Liver (tissue), 9 donors: ENCODE measurements around the gene HSPG2. TPM values are rescaled to one million over a fixed set of nuclear protein-coding genes. Genes with fewer than 3 reads are reported as not detected.
"Not testable (repeated sequence)": the region's sequence is repeated elsewhere in the genome, so short reads cannot be mapped to it uniquely, and the experiment has no call there.

Experiments used
- DNase-seq: peaks from one replicate; pipeline ENCODE4 v3.0.0-alpha.2; 2017; ENCODE audit warnings: low spot score
- H3K27ac ChIP-seq, 2 donors: one replicate each; pipeline ENCODE4 v1.7.0; 2013; ENCODE audit warnings: inconsistent platforms in 2 of 2, low read length in 2 of 2, control low read depth in 1 of 2, low read depth in 1 of 2, mild to moderate bottlenecking in 1 of 2
- H3K27me3 ChIP-seq, 4 donors: one replicate each; pipeline versions ENCODE4 v1.6.1 to v1.7.0; 2013; ENCODE audit warnings: low read length in 3 of 4, inconsistent platforms in 1 of 4, mild to moderate bottlenecking in 1 of 4, moderate library complexity in 1 of 4; ENCODE audit not compliant: control insufficient read depth in 4 of 4, insufficient read depth in 4 of 4
- H3K36me3 ChIP-seq, 4 donors: one replicate each; pipeline versions ENCODE4 v1.6.1 to v1.7.0; 2013; ENCODE audit warnings: low read length in 3 of 4, mild to moderate bottlenecking in 3 of 4, low read depth in 1 of 4, moderate library complexity in 1 of 4; ENCODE audit not compliant: control insufficient read depth in 4 of 4, insufficient read depth in 3 of 4
- H3K4me1 ChIP-seq, 4 donors: one replicate each; pipeline versions ENCODE4 v1.6.1 to v1.7.0; 2013; ENCODE audit warnings: low read length in 3 of 4, mild to moderate bottlenecking in 3 of 4, moderate library complexity in 1 of 4; ENCODE audit not compliant: control insufficient read depth in 4 of 4, insufficient read depth in 4 of 4
- H3K4me3 ChIP-seq, 3 donors: one replicate each; pipeline versions ENCODE4 v1.6.1 to v1.7.0; 2013; ENCODE audit warnings: low read length in 3 of 3, control low read depth in 1 of 3, low read depth in 1 of 3, mild to moderate bottlenecking in 1 of 3
- H3K9ac ChIP-seq, 2 donors: one replicate each; pipeline ENCODE4 v1.7.0; 2013; ENCODE audit warnings: low read length in 2 of 2, mild to moderate bottlenecking in 2 of 2, moderate library complexity in 2 of 2, control low read depth in 1 of 2, low read depth in 1 of 2
- H3K9me3 ChIP-seq, 4 donors: one replicate each; pipeline versions ENCODE4 v1.6.1 to v1.7.0; 2013; ENCODE audit warnings: low read length in 3 of 4; ENCODE audit not compliant: control insufficient read depth in 4 of 4
- FOXA2 ChIP-seq: IDR thresholded peaks from 2 replicates; pipeline ENCODE4 v1.6.1; 2016; ENCODE audit warnings: antibody characterized with exemption
- GABPA ChIP-seq, 2 donors: IDR thresholded peaks in 1 of 2; conservative IDR thresholded peaks in 1 of 2; 2 replicates each; pipeline ENCODE4 v1.6.1; 2016; ENCODE audit warnings: antibody characterized with exemption in 2 of 2, mild to moderate bottlenecking in 1 of 2, moderate library complexity in 1 of 2
- JUND ChIP-seq, 2 donors: IDR thresholded peaks; 2 replicates each; pipeline ENCODE4 v1.6.1; 2016; ENCODE audit warnings: antibody characterized with exemption in 2 of 2
- MAX ChIP-seq: IDR thresholded peaks from 2 replicates; pipeline ENCODE4 v1.6.1; 2016; ENCODE audit warnings: antibody characterized with exemption
- NR2F2 ChIP-seq: IDR thresholded peaks from 2 replicates; pipeline ENCODE4 v1.6.1; 2016; ENCODE audit warnings: antibody characterized with exemption
- RAD21 ChIP-seq, 2 donors: IDR thresholded peaks; 2 replicates each; pipeline ENCODE4 v1.6.1; 2016; ENCODE audit warnings: antibody characterized with exemption in 2 of 2, mild to moderate bottlenecking in 2 of 2
- REST ChIP-seq: IDR thresholded peaks from 2 replicates; pipeline ENCODE4 v1.6.1; 2016; ENCODE audit warnings: antibody characterized with exemption, mild to moderate bottlenecking
- TAF1 ChIP-seq: conservative IDR thresholded peaks from 2 replicates; pipeline ENCODE4 v1.6.1; 2016; ENCODE audit warnings: antibody characterized with exemption, mild to moderate bottlenecking
- ZBTB33 ChIP-seq: IDR thresholded peaks from 2 replicates; pipeline ENCODE4 v1.6.1; 2016; ENCODE audit warnings: antibody characterized with exemption
- WGBS: extraction: QIAGEN DNeasy Blood & Tissue Kit; methylation state at CpG from one replicate; pipeline ENCODE4 v1.1.7; 2013; 5-methylcytosine and 5-hydroxymethylcytosine counted together
- polyA plus RNA-seq, 2 donors: library from polyadenylated mRNA; stranded (reverse) in 1 of 2; unstranded in 1 of 2; fragments of 200-250 nt in 1 of 2; fragments of >200 nt in 1 of 2; fragmentation: Nextera tagmentation in 1 of 2; extraction: Ambion mirVana in 1 of 2; gene quantifications; one replicate each; pipeline versions ENCODE4 v1.2.1 to v1.2.3, GENCODE V29; 2013 to 2015
- total RNA-seq, 2 donors: library from RNA; depleted of rRNA; stranded (reverse); fragments of >200 nt; gene quantifications; one replicate each; pipeline ENCODE4 v1.2.3, GENCODE V29; 2014
- donor health status: healthy.
- donor health status: healthy.
- donor health status: healthy.
- donor health status: healthy.
- donor health status: healthy.

Gene HSPG2
- total RNA-seq (10 to 100 TPM; 26.8 to 43.9 TPM), polyA plus RNA-seq (10 to 100 TPM in 1 of 2 donors, 1 to 10 TPM in 1; 5.6 to 21.0 TPM)

GRCh38 chr1:21937034-21937371 lies at the start of gene HSPG2:
Gene HSPG2 (minus strand): TSS chr1:21937310. CDS start chr1:21937217, 93 bp downstream.
- DNase-seq, result no peak
- TF ChIP-seq RAD21 (IDR thresholded peaks at IDR 0.05) (no peak), GABPA (IDR thresholded peaks at IDR 0.05 in 1 of 2, conservative IDR thresholded peaks at IDR 0.05 in 1 of 2) (no peak), REST (no peak), JUND (IDR thresholded peaks at IDR 0.05) (no peak), TAF1 (no peak), FOXA2 (no peak), MAX (no peak), NR2F2 (no peak), ZBTB33 (no peak)
- H3K27ac ChIP-seq, result peak within 1 kb of the TSS; percentile 52 to 59
- peaks cover 0 to 12% (median 6%) of the 10 kb centered on the region in 4 donors for H3K4me1 ChIP-seq
- peak within 1 kb of the TSS in 1 of 2 donors; percentile 58 for H3K9ac ChIP-seq
- no peaks in the 10 kb centered on the region for H3K36me3 ChIP-seq
- under 1% methylated on average over 51 of the region's 52 CpGs for WGBS
- peak within 1 kb of the TSS; percentile 20 to 70 (median 68) for H3K4me3 ChIP-seq
- no peaks in the 10 kb centered on the region for H3K27me3 ChIP-seq
- H3K9me3 ChIP-seq, result no peaks in the 10 kb centered on the region

GRCh38 chr1:21986386-21986785 lies 49.3 kb upstream of the HSPG2 start:
- WGBS, result 90% methylated on average over 10 of the region's 12 CpGs
- DNase-seq, H3K4me3 ChIP-seq, H3K27ac ChIP-seq, H3K27me3 ChIP-seq, H3K4me1 ChIP-seq, H3K36me3 ChIP-seq, H3K9ac ChIP-seq, H3K9me3 ChIP-seq: not testable (repeated sequence)

GRCh38 chr1:21985893-21986292 lies 48.8 kb upstream of the HSPG2 start:
- DNase-seq, result not testable (repeated sequence)
- WGBS, result 48% methylated on average over 4 of the region's 5 CpGs

GRCh38 chr1:21983539-21983938 lies 46.4 kb upstream of the HSPG2 start:
- H3K4me3 ChIP-seq, H3K36me3 ChIP-seq, H3K27me3 ChIP-seq, H3K27ac ChIP-seq, H3K9me3 ChIP-seq, H3K4me1 ChIP-seq, DNase-seq, H3K9ac ChIP-seq: not testable (repeated sequence)
- WGBS, result 82% methylated on average over 12 of the region's 15 CpGs

More at GRCh38 chr1:21985893-21986292, 48.8 kb upstream of the HSPG2 start:
- H3K36me3 ChIP-seq, H3K9me3 ChIP-seq, H3K27me3 ChIP-seq, H3K4me1 ChIP-seq, H3K9ac ChIP-seq, H3K4me3 ChIP-seq, H3K27ac ChIP-seq: not testable (repeated sequence)

- 85% methylated on average over 6 of the region's 6 CpGs for WGBS
- not testable (repeated sequence) for H3K4me1 ChIP-seq, H3K36me3 ChIP-seq, H3K9me3 ChIP-seq, H3K27me3 ChIP-seq, H3K27ac ChIP-seq, H3K9ac ChIP-seq, H3K4me3 ChIP-seq, DNase-seq
Observed at GRCh38 chr1:21982122-21982521, 45.0 kb upstream of the HSPG2 start.

- not testable (repeated sequence) for H3K27me3 ChIP-seq, H3K9me3 ChIP-seq, H3K4me1 ChIP-seq, H3K9ac ChIP-seq, DNase-seq, H3K4me3 ChIP-seq, H3K36me3 ChIP-seq, H3K27ac ChIP-seq
- 52% methylated on average over 2 of the region's 4 CpGs for WGBS
Observed at GRCh38 chr1:21981253-21981652, 44.1 kb upstream of the HSPG2 start.
